ENCODE data around the gene ZFPM1.

- TF ChIP-seq EP300 (IDR thresholded peaks at IDR 0.05; ENCODE audit: borderline replicate concordance) (no peak), RAD21 (IDR thresholded peaks at IDR 0.05; ENCODE audit: low read depth) (no peak), CEBPB (IDR thresholded peaks at IDR 0.05) (no peak), TAF1 (IDR thresholded peaks at IDR 0.05; ENCODE audit: low read depth) (no peak), REST (IDR thresholded peaks at IDR 0.05; ENCODE audit: low read depth) (no peak), EGR1 (IDR thresholded peaks at IDR 0.05) (no peak), YY1 (IDR thresholded peaks at IDR 0.05; ENCODE audit: low read depth) (no peak), ZBTB7A (IDR thresholded peaks at IDR 0.05; ENCODE audit: low read depth) (no peak), FOXM1 (IDR thresholded peaks at IDR 0.05; ENCODE audit: borderline replicate concordance, low read depth) (no peak), TCF12 (IDR thresholded peaks at IDR 0.05; ENCODE audit: low read depth) (no peak), TEAD4 (IDR thresholded peaks at IDR 0.05) (no peak)
- TF ChIP-seq, protein P1, sequence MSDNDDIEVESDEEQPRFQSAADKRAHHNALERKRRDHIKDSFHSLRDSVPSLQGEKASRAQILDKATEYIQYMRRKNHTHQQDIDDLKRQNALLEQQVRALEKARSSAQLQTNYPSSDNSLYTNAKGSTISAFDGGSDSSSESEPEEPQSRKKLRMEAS (IDR thresholded peaks at IDR 0.05) = no peak
These were observed 62.3 kb downstream of the ZFPM1 start for GRCh38 chr16:88515371-88515770.
